HEK293 (cell line): Measurements from ENCODE around the gene HGS.

Source experiments
- HOXC10 ChIP-seq: sonication (generic); formaldehyde crosslinking; IDR thresholded peaks from 2 replicates; pipeline ENCODE4 v1.8.1; 2023; ENCODE audit warnings: mild to moderate bottlenecking, missing genetic modification reagents
- TCF7L2 ChIP-seq: IDR thresholded peaks from 2 replicates; pipeline ENCODE4 v1.6.1; 2011; ENCODE audit warnings: low read depth, mild to moderate bottlenecking, inconsistent platforms, low read length, moderate library complexity, borderline replicate concordance
- ZNF140 ChIP-seq: fragments of 450-650 bp; formaldehyde crosslinking; IDR thresholded peaks from 2 replicates; pipeline ENCODE4 v1.5.1; 2016; ENCODE audit warnings: missing biosample characterization, missing genetic modification characterization
- ZNF274 ChIP-seq, 2 experiments: fragments of 200-500 bp in 1 of 2; fragments of 450-650 bp in 1 of 2; sonication (Bioruptor generic) in 1 of 2; formaldehyde crosslinking in 1 of 2; IDR thresholded peaks; 2 replicates each; pipeline versions ENCODE4 v1.5.1 to v1.6.1; 2014 to 2016; ENCODE audit warnings: borderline replicate concordance in 1 of 2, inconsistent platforms in 1 of 2, low read length in 1 of 2, missing biosample characterization in 1 of 2, missing genetic modification characterization in 1 of 2
- ZNF843 ChIP-seq: fragments of 450-650 bp; formaldehyde crosslinking; IDR thresholded peaks from 2 replicates; pipeline ENCODE4 v1.5.1; 2016; ENCODE audit warnings: missing biosample characterization, missing genetic modification characterization
- TF ChIP-seq, protein P1 (sequence below): fragments of 450-650 bp; formaldehyde crosslinking; IDR thresholded peaks from 2 replicates; pipeline ENCODE4 v1.5.1; 2016; ENCODE audit warnings: missing biosample characterization, missing genetic modification characterization
- TF ChIP-seq, protein P2 (sequence below): IDR thresholded peaks from 2 replicates; pipeline ENCODE4 v1.6.1; 2011; ENCODE audit warnings: mild to moderate bottlenecking, low read depth, low read length, borderline replicate concordance
- TF ChIP-seq, protein P3 (sequence below): fragments of 450-650 bp; formaldehyde crosslinking; IDR thresholded peaks from 2 replicates; pipeline ENCODE4 v1.5.1; 2016; ENCODE audit warnings: missing biosample characterization, missing genetic modification characterization
- TF ChIP-seq, protein P4 (sequence below): sonication (generic); formaldehyde crosslinking; IDR thresholded peaks from 2 replicates; pipeline ENCODE4 v1.8.1; 2022; ENCODE audit warnings: mild to moderate bottlenecking, moderate library complexity, missing genetic modification reagents

DNA sequence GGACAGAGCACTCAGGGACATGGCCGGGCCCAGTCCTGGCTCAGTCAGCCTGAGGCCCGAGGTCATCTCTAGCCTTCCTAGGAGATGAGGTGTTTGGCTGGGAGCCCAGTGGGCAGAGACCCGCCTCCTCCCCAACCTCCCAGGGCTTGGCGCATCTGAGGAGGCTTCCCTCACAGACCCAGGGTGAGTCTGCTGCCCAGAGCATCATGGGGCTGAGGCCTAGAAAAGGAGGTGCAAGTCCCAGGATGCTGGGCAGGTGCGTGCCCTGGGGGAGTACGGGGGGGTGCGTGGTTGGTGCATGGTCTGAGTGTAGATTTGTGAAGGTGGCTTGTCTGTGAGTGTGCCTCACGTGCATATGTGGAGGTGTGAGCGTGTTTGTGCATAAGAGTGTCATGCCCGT, 32.1 kb upstream of the HGS start:
- TF ChIP-seq ZNF843 (no peak), HOXC10 (CRISPR knock-in tag) (no peak), ZNF274 (IDR thresholded peaks at IDR 0.05; ENCODE audit: low read length) (no peak), ZNF274 (tag by site-specific recombination; IDR thresholded peaks at IDR 0.05; ENCODE audit: borderline replicate concordance) (no peak), ZNF140 (no peak), TCF7L2 (no peak)
- TF ChIP-seq, protein P1, sequence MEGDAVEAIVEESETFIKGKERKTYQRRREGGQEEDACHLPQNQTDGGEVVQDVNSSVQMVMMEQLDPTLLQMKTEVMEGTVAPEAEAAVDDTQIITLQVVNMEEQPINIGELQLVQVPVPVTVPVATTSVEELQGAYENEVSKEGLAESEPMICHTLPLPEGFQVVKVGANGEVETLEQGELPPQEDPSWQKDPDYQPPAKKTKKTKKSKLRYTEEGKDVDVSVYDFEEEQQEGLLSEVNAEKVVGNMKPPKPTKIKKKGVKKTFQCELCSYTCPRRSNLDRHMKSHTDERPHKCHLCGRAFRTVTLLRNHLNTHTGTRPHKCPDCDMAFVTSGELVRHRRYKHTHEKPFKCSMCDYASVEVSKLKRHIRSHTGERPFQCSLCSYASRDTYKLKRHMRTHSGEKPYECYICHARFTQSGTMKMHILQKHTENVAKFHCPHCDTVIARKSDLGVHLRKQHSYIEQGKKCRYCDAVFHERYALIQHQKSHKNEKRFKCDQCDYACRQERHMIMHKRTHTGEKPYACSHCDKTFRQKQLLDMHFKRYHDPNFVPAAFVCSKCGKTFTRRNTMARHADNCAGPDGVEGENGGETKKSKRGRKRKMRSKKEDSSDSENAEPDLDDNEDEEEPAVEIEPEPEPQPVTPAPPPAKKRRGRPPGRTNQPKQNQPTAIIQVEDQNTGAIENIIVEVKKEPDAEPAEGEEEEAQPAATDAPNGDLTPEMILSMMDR (tag by site-specific recombination), result no peak
- TF ChIP-seq, protein P2, sequence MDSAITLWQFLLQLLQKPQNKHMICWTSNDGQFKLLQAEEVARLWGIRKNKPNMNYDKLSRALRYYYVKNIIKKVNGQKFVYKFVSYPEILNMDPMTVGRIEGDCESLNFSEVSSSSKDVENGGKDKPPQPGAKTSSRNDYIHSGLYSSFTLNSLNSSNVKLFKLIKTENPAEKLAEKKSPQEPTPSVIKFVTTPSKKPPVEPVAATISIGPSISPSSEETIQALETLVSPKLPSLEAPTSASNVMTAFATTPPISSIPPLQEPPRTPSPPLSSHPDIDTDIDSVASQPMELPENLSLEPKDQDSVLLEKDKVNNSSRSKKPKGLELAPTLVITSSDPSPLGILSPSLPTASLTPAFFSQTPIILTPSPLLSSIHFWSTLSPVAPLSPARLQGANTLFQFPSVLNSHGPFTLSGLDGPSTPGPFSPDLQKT, result no peak
- TF ChIP-seq, protein P3, sequence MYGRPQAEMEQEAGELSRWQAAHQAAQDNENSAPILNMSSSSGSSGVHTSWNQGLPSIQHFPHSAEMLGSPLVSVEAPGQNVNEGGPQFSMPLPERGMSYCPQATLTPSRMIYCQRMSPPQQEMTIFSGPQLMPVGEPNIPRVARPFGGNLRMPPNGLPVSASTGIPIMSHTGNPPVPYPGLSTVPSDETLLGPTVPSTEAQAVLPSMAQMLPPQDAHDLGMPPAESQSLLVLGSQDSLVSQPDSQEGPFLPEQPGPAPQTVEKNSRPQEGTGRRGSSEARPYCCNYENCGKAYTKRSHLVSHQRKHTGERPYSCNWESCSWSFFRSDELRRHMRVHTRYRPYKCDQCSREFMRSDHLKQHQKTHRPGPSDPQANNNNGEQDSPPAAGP (tag by site-specific recombination), result no peak
- TF ChIP-seq, protein P4, sequence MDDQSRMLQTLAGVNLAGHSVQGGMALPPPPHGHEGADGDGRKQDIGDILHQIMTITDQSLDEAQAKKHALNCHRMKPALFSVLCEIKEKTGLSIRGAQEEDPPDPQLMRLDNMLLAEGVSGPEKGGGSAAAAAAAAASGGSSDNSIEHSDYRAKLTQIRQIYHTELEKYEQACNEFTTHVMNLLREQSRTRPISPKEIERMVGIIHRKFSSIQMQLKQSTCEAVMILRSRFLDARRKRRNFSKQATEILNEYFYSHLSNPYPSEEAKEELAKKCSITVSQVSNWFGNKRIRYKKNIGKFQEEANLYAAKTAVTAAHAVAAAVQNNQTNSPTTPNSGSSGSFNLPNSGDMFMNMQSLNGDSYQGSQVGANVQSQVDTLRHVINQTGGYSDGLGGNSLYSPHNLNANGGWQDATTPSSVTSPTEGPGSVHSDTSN (CRISPR knock-in tag), result no peak
